HG03139 (cell line): ENCODE measurements around the gene RMC1.
"Not testable (repeated sequence)": the region's sequence is repeated elsewhere in the genome, so short reads cannot be mapped to it uniquely, and the experiment has no call there.

Source experiments
- ATAC-seq: cut with Tn5 transposase; IDR thresholded peaks from one replicate; pipeline ENCODE4 v1.9.1; 2021; ENCODE audit not compliant: unreplicated experiment

The RMC1 gene

GRCh38 chr18:23503038-23503962 is at the start of gene RMC1:
Gene RMC1 (plus strand): TSS chr18:23503511. CDS start chr18:23503619, 108 bp downstream.
- ATAC-seq, result peak; percentile 72

GRCh38 chr18:23453680-23454058 is 49.6 kb upstream of the RMC1 start:
- ATAC-seq, result no peak

GRCh38 chr18:23456835-23457234 is 46.5 kb upstream of the RMC1 start:
- no peak for ATAC-seq

GRCh38 chr18:23458830-23459529 is 44.3 kb upstream of the RMC1 start:
- ATAC-seq, result no peak

GRCh38 chr18:23459530-23459921 is 43.8 kb upstream of the RMC1 start:
- ATAC-seq, result no peak

GRCh38 chr18:23460285-23461273 is 42.7 kb upstream of the RMC1 start:
- no peak for ATAC-seq

- no peak for ATAC-seq
These were observed 40.4 kb upstream of the RMC1 start for GRCh38 chr18:23462876-23463275.

- ATAC-seq, result no peak
These were observed 34.4 kb upstream of the RMC1 start for GRCh38 chr18:23468753-23469459.

- no peak for ATAC-seq
These were observed 32.5 kb upstream of the RMC1 start for GRCh38 chr18:23470620-23471387.

GRCh38 chr18:23471486-23471885 is 31.8 kb upstream of the RMC1 start:
- no peak for ATAC-seq

GRCh38 chr18:23479829-23480505 is 23.3 kb upstream of the RMC1 start:
- ATAC-seq, result no peak

GRCh38 chr18:23484561-23485182 is 18.6 kb upstream of the RMC1 start:
- ATAC-seq, result no peak

- ATAC-seq, result no peak
These were observed 17.9 kb upstream of the RMC1 start for GRCh38 chr18:23485386-23485785.

- peak; percentile 49 for ATAC-seq
These were observed 15.4 kb upstream of the RMC1 start for GRCh38 chr18:23487738-23488570.

GRCh38 chr18:23489586-23489985 is 13.7 kb upstream of the RMC1 start:
- not testable (repeated sequence) for ATAC-seq

GRCh38 chr18:23493654-23494053 is 9.7 kb upstream of the RMC1 start:
- ATAC-seq, result no peak

- no peak for ATAC-seq
These were observed 8.3 kb upstream of the RMC1 start for GRCh38 chr18:23494992-23495391.
